Measurements from ENCODE around the gene FGF12. TPM values are rescaled to one million over a fixed set of nuclear protein-coding genes. Genes with fewer than 3 reads are reported as not detected.

The FGF12 gene
- total and polyA plus RNA-seq, 7 donors = 0.25 to 0.87 (median 0.71) TPM

- ATAC-seq = no peak
- WGBS, 3 donors = 95 to 97% (median 96%) methylated on average over 4 of the region's 4 CpGs
- no peak for TF ChIP-seq CTCF (IDR thresholded peaks at IDR 0.05)
These were observed 119.5 kb downstream of the FGF12 start for GRCh38 chr3:192607798-192608197.

GRCh38 chr3:192597913-192598312 is 129.4 kb downstream of the FGF12 start:
- Histone ChIP-seq H3K9me3 (no peaks in the 10 kb centered on the region), H3K36me3 (ENCODE audit: insufficient read depth in 1 of 2, low read depth in 1 of 2) (no peaks in the 10 kb centered on the region), H3K4me1 (no peaks in the 10 kb centered on the region), H3K27me3 (ENCODE audit: insufficient read depth in 3 of 3, low read length in 2 of 3) (no peaks in the 10 kb centered on the region), H3K27ac (no peak overlapping the region), H3K4me3 (no peak overlapping the region)
- TF ChIP-seq CTCF (IDR thresholded peaks at IDR 0.05) = no peak
- ATAC-seq = no peak
- DNase-seq = no peak
- 74 to 88% (median 76%) methylated on average over 2 of the region's 2 CpGs for WGBS, 3 donors
- intact Hi-C loops (cut with DNase I) = no loop called here

More at GRCh38 chr3:192607798-192608197, 119.5 kb downstream of the FGF12 start:
- no peak for DNase-seq
- H3K27me3 ChIP-seq (ENCODE audit: insufficient read depth in 3 of 3, low read length in 2 of 3) = no peaks in the 10 kb centered on the region
- no peaks in the 10 kb centered on the region for H3K36me3 ChIP-seq (ENCODE audit: insufficient read depth in 1 of 2, low read depth in 1 of 2)
- intact Hi-C loops (cut with DNase I) = no loop called here
- H3K27ac ChIP-seq = no peak overlapping the region
- no peaks in the 10 kb centered on the region for H3K9me3 ChIP-seq
- no peaks in the 10 kb centered on the region for H3K4me1 ChIP-seq
- no peak overlapping the region for H3K4me3 ChIP-seq

DNA sequence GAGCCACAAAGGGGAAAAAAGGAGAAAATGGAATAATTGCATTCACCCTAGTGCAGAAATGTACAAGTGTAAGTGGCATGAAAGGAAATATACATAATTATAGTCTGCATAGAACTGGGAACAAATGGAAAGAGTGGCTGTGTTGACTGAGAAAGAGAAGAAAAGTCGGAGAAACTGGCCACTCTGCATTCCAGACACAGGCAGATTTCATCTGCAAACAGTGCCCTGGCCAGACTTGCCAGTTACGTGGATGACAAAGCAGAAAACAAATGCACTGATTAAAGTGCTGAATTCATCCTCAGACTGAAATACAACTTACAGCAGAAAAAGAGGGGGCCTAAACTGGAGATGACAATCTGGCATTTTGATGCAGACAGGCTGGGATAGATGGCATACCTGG is 129.8 kb downstream of the FGF12 start:
- Histone ChIP-seq H3K4me1 (no peaks in the 10 kb centered on the region), H3K27me3 (ENCODE audit: insufficient read depth in 3 of 3, low read length in 2 of 3) (no peaks in the 10 kb centered on the region), H3K36me3 (ENCODE audit: insufficient read depth in 1 of 2, low read depth in 1 of 2) (no peaks in the 10 kb centered on the region), H3K27ac (no peak overlapping the region), H3K9me3 (no peaks in the 10 kb centered on the region), H3K4me3 (no peak overlapping the region)
- intact Hi-C loops (cut with DNase I) = no loop called here
- 62 to 74% (median 65%) methylated on average over 2 of the region's 2 CpGs for WGBS, 3 donors
- DNase-seq (no peak), ATAC-seq (no peak)
- TF ChIP-seq CTCF (IDR thresholded peaks at IDR 0.05) = no peak

DNA sequence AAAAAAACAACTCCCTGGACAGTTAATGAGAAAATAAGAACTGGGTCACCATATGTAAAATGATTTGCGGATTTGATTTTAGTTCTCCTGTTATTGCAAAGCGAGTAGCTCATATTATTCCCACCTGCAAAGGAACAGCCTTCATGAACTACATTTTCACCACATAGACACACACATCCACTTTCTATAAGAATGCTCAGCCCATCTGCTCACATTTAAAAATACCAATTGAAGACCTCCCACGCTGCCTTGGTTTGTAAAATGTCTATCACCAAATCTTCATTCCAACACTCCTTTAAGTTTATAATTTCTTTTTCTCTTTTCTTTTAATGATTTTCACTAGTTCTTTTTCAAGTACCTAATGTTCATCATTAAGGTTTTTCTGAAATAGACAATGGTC is 148.6 kb downstream of the FGF12 start:
- Histone ChIP-seq H3K36me3 (ENCODE audit: insufficient read depth in 1 of 2, low read depth in 1 of 2) (no peaks in the 10 kb centered on the region), H3K27me3 (ENCODE audit: insufficient read depth in 3 of 3, low read length in 2 of 3) (no peaks in the 10 kb centered on the region), H3K9me3 (no peaks in the 10 kb centered on the region), H3K4me3 (no peak overlapping the region), H3K27ac (no peak overlapping the region), H3K4me1 (no peaks in the 10 kb centered on the region)
- 76 to 90% (median 90%) methylated on average over 3 of the region's 3 CpGs for WGBS, 3 donors
- no peak for TF ChIP-seq CTCF (IDR thresholded peaks at IDR 0.05)
- no peak for ATAC-seq
- intact Hi-C loops (cut with DNase I) = no loop called here
- no peak for DNase-seq

DNA sequence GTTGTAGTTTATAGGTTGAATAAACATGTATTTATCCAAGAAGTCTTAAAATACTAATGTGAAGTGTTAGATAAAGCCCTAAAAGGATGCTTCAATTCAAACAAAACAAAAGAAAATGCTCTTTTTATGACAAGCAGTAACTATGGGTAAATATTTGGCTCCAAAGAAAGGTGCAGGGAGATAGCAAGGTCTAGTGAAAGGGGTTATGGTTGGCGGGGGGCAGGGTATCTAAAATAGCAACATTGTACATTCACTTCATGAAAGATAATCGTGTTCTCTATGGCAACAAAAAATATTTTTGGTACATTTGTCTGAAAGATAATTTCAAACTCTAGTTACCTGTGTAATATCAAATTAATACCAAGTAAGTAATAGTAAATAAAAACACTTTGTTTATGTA is 149.5 kb downstream of the FGF12 start:
- no peak overlapping the region for H3K27ac ChIP-seq
- WGBS, 3 donors = 62 to 72% (median 68%) methylated on average over 2 of the region's 2 CpGs
- DNase-seq (no peak), ATAC-seq (no peak)
- no peaks in the 10 kb centered on the region for H3K27me3 ChIP-seq (ENCODE audit: insufficient read depth in 3 of 3, low read length in 2 of 3)
- H3K4me1 ChIP-seq = no peaks in the 10 kb centered on the region
- TF ChIP-seq CTCF (IDR thresholded peaks at IDR 0.05) = no peak
- no peaks in the 10 kb centered on the region for H3K9me3 ChIP-seq
- no peak overlapping the region for H3K4me3 ChIP-seq
- intact Hi-C loops (cut with DNase I) = no loop called here
- no peaks in the 10 kb centered on the region for H3K36me3 ChIP-seq (ENCODE audit: insufficient read depth in 1 of 2, low read depth in 1 of 2)

Data from psoas muscle (tissue), 8 donors.